H9 (cell line): ENCODE data around the gene ANKRD29. TPM values are rescaled to one million over a fixed set of nuclear protein-coding genes. Genes with fewer than 3 reads are reported as not detected.

Experiments
- DNase-seq: peaks from one replicate; pipeline ENCODE4 v3.0.0-alpha.2; 2017
- H2AFZ ChIP-seq: one replicate; pipeline ENCODE4 v1.6.1; 2013; ENCODE audit warnings: mild to moderate bottlenecking, low read length, control low read depth, moderate library complexity
- H2AK5ac ChIP-seq: 2 replicates; pipeline ENCODE4 v1.6.1; 2013; ENCODE audit warnings: low read length, control low read depth, mixed read lengths; ENCODE audit not compliant: insufficient read length
- H2BK120ac ChIP-seq: one replicate; pipeline ENCODE4 v1.6.1; 2013; ENCODE audit warnings: low read depth, mild to moderate bottlenecking, low read length, control low read depth, inconsistent platforms; ENCODE audit not compliant: poor library complexity, severe bottlenecking
- H2BK12ac ChIP-seq: 2 replicates; pipeline ENCODE4 v1.6.1; 2013; ENCODE audit warnings: low read length, control low read depth, mixed read lengths, low read depth; ENCODE audit not compliant: insufficient read length
- H2BK15ac ChIP-seq: 2 replicates; pipeline ENCODE4 v1.6.1; 2013; ENCODE audit warnings: low read depth, low read length, control low read depth
- H2BK20ac ChIP-seq: one replicate; pipeline ENCODE4 v1.6.1; 2013; ENCODE audit warnings: low read depth, mild to moderate bottlenecking, low read length, control low read depth, inconsistent platforms; ENCODE audit not compliant: poor library complexity, severe bottlenecking
- H2BK5ac ChIP-seq: 2 replicates; pipeline ENCODE4 v1.6.1; 2013; ENCODE audit warnings: low read length, control low read depth, mixed read lengths; ENCODE audit not compliant: insufficient read length
- H3K14ac ChIP-seq: 2 replicates; pipeline ENCODE4 v1.6.1; 2013; ENCODE audit warnings: low read length, control low read depth; ENCODE audit not compliant: insufficient read depth
- H3K18ac ChIP-seq: 2 replicates; pipeline ENCODE4 v1.6.1; 2013; ENCODE audit warnings: low read depth, mild to moderate bottlenecking, mixed read lengths, low read length, control low read depth; ENCODE audit not compliant: insufficient read length
- H3K23ac ChIP-seq: 2 replicates; pipeline ENCODE4 v1.6.1; 2013; ENCODE audit warnings: low read length, control low read depth, mixed read lengths, low read depth; ENCODE audit not compliant: insufficient read length
- H3K23me2 ChIP-seq: 2 replicates; pipeline ENCODE4 v1.6.1; 2013; ENCODE audit warnings: low read depth, mild to moderate bottlenecking, mixed read lengths, low read length, control low read depth; ENCODE audit not compliant: insufficient read length, poor library complexity, severe bottlenecking
- H3K27ac ChIP-seq: 2 replicates; pipeline ENCODE4 v1.5.1; 2013; ENCODE audit warnings: low read length, control low read depth, mixed read lengths, low read depth; ENCODE audit not compliant: insufficient read length
- H3K27me3 ChIP-seq: 2 replicates; pipeline ENCODE4 v1.6.1; 2013; ENCODE audit warnings: low read length, control low read depth, inconsistent platforms; ENCODE audit not compliant: insufficient read depth
- H3K4ac ChIP-seq: 2 replicates; pipeline ENCODE4 v1.6.1; 2013; ENCODE audit warnings: low read depth, mild to moderate bottlenecking, control low read depth, inconsistent platforms, low read length, moderate library complexity
- H3K4me1 ChIP-seq: 2 replicates; pipeline ENCODE4 v1.6.1; 2013; ENCODE audit warnings: low read length, control low read depth, inconsistent platforms; ENCODE audit not compliant: insufficient read depth
- H3K4me2 ChIP-seq: 2 replicates; pipeline ENCODE4 v1.6.1; 2013; ENCODE audit warnings: low read length, control low read depth, mixed read lengths; ENCODE audit not compliant: insufficient read length, insufficient read depth
- H3K56ac ChIP-seq: 2 replicates; pipeline ENCODE4 v1.6.1; 2013; ENCODE audit warnings: low read depth, mild to moderate bottlenecking, mixed read lengths, low read length, control low read depth; ENCODE audit not compliant: insufficient read length
- H3K79me1 ChIP-seq: 2 replicates; pipeline ENCODE4 v1.6.1; 2013; ENCODE audit warnings: low read depth, mild to moderate bottlenecking, moderate library complexity, low read length, control low read depth, inconsistent platforms; ENCODE audit not compliant: insufficient read depth, poor library complexity, severe bottlenecking
- H3K79me2 ChIP-seq: 2 replicates; pipeline ENCODE4 v1.6.1; 2013; ENCODE audit warnings: low read length, control low read depth, inconsistent platforms; ENCODE audit not compliant: insufficient read depth
- H3K9ac ChIP-seq: 2 replicates; pipeline ENCODE4 v1.6.1; 2013; ENCODE audit warnings: low read length, control low read depth, mixed read lengths; ENCODE audit not compliant: insufficient read length; ENCODE audit errors: extremely low read depth
- H3K9me3 ChIP-seq: one replicate; pipeline ENCODE4 v1.6.1; 2013; ENCODE audit warnings: low read depth, low read length, inconsistent platforms; ENCODE audit not compliant: control insufficient read depth
- H3T11ph ChIP-seq: one replicate; pipeline ENCODE4 v1.6.1; 2013; ENCODE audit warnings: mild to moderate bottlenecking, low read length, control low read depth, inconsistent platforms
- H4K20me1 ChIP-seq: one replicate; pipeline ENCODE4 v1.6.1; 2013; ENCODE audit not compliant: control insufficient read depth, insufficient read length, insufficient read depth
- H4K5ac ChIP-seq: 2 replicates; pipeline ENCODE4 v1.6.1; 2013; ENCODE audit warnings: low read depth, mild to moderate bottlenecking, mixed read lengths, low read length, control low read depth; ENCODE audit not compliant: insufficient read length
- H4K8ac ChIP-seq: replicated peaks from 2 replicates; pipeline ENCODE4 v1.6.1; 2013; ENCODE audit warnings: low read length, control low read depth, mixed read lengths, low read depth; ENCODE audit not compliant: insufficient read length
- H4K91ac ChIP-seq: 2 replicates; pipeline ENCODE4 v1.6.1; 2013; ENCODE audit warnings: low read depth, mild to moderate bottlenecking, moderate library complexity, mixed read lengths, low read length, control low read depth; ENCODE audit not compliant: insufficient read length
- H3K27ac Mint-ChIP-seq, 3 experiments: 2 replicates in 2 of 3; 3 replicates in 1 of 3; pipeline ENCODE4 v1.8.0; 2020 to 2021; ENCODE audit warnings: mixed read lengths in 3 of 3, mild to moderate bottlenecking in 1 of 3, moderate library complexity in 1 of 3
- H3K27me3 Mint-ChIP-seq: 2 replicates; pipeline ENCODE4 v1.8.0; 2021; ENCODE audit warnings: low read depth, mild to moderate bottlenecking, moderate library complexity, mixed read lengths
- H3K36me3 Mint-ChIP-seq, 3 experiments: 2 replicates in 2 of 3; 3 replicates in 1 of 3; pipeline ENCODE4 v1.8.0; 2020 to 2021; ENCODE audit warnings: low read depth in 3 of 3, mixed read lengths in 3 of 3; ENCODE audit not compliant: insufficient read depth in 1 of 3
- H3K4me1 Mint-ChIP-seq, 2 experiments: 2 replicates each; pipeline ENCODE4 v1.8.0; 2020; ENCODE audit warnings: mixed read lengths in 2 of 2
- H3K4me3 Mint-ChIP-seq, 2 experiments: 2 replicates in 1 of 2; 3 replicates in 1 of 2; pipeline ENCODE4 v1.8.0; 2020 to 2021; ENCODE audit warnings: mild to moderate bottlenecking in 2 of 2, mixed read lengths in 2 of 2, moderate library complexity in 1 of 2
- H3K9me3 Mint-ChIP-seq, 2 experiments: 2 replicates in 1 of 2; 3 replicates in 1 of 2; pipeline ENCODE4 v1.8.0; 2020; ENCODE audit warnings: mild to moderate bottlenecking in 2 of 2, mixed read lengths in 2 of 2, moderate library complexity in 1 of 2
- WGBS: extraction: QIAGEN DNeasy Blood & Tissue Kit; methylation state at CpG from one replicate; pipeline ENCODE4 v1.1.7; 2013; ENCODE audit warnings: missing lambda C conversion rate, low lambda C conversion rate, mixed read lengths; ENCODE audit not compliant: insufficient read length; ENCODE audit errors: extremely low coverage; 5-methylcytosine and 5-hydroxymethylcytosine counted together
- total RNA-seq: library from RNA; stranded (reverse); gene quantifications from 2 replicates; pipeline ENCODE4 v1.2.1, GENCODE V29; 2021
- TF ChIP-seq, protein P1 (sequence below): fragments of 200-600 bp; sonication (generic); conservative IDR thresholded peaks from 3 replicates; pipeline ENCODE4 v1.8.0; 2021; ENCODE audit warnings: antibody characterized with exemption, mild to moderate bottlenecking

ANKRD29 gene
- total RNA-seq, 1 experiment from 2014 or later, result 2.1 TPM

DNA sequence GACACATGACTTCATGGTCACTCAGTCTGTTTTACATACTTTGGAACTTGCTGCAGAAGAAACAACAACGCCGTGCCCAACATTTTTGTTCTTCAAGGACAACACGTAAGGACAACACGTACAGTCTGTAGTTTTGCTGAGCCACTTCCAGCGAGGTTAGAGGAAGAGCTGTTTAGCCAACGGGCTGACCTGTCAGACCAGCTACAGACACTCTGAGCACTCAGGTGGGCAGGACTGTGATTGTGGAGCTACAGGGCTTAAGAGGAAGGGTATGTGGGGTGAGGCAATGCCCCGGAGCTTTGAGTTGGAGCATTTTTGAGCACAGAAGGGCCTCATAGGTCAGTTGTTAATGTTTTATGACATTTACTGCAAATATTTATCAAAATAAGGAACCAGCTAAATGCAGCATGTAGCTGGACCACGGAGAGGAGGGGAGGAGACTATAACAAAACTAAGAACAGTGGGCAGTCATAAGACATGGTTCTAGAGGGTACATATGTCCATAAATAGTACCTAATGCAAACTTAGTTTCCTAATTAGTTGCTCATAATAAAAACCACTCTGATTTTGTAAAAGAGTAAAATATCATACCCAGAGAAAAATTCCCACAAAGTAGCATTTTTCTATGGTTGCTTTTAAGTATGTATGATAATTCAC is 50.1 kb downstream of the ANKRD29 start:
- no peak for DNase-seq
- Histone ChIP-seq H3K9ac (no peak overlapping the region), H2AFZ (no peak overlapping the region), H3K23ac (no peak overlapping the region), H3K79me2 (no peaks in the 10 kb centered on the region), H4K5ac (no peak overlapping the region), H3K4me1 (no peaks in the 10 kb centered on the region), H3K27me3 (no peaks in the 10 kb centered on the region), H4K8ac (no peak overlapping the region), H3K9me3 (no peaks in the 10 kb centered on the region), H3K79me1 (no peaks in the 10 kb centered on the region), H3K4me2 (no peak overlapping the region), H3K4ac (no peak overlapping the region), H2AK5ac (no peak overlapping the region), H3K14ac (no peak overlapping the region), H3T11ph (no peak overlapping the region), H2BK12ac (no peak overlapping the region), H3K23me2 (no peaks in the 10 kb centered on the region), H3K56ac (no peak overlapping the region), H2BK20ac (no peak overlapping the region), H2BK5ac (no peak overlapping the region), H2BK15ac (no peak overlapping the region), H2BK120ac (no peak overlapping the region), H4K91ac (no peak overlapping the region), H3K27ac (no peak overlapping the region), H4K20me1 (no peaks in the 10 kb centered on the region), H3K18ac (no peak overlapping the region)
- no peak overlapping the region for H3K27ac Mint-ChIP-seq
- no peak overlapping the region for H3K4me3 Mint-ChIP-seq
- no peaks in the 10 kb centered on the region for H3K9me3 Mint-ChIP-seq
- no CpG with 5 or more reads among the region's 8 CpGs for WGBS
- TF ChIP-seq, protein P1, sequence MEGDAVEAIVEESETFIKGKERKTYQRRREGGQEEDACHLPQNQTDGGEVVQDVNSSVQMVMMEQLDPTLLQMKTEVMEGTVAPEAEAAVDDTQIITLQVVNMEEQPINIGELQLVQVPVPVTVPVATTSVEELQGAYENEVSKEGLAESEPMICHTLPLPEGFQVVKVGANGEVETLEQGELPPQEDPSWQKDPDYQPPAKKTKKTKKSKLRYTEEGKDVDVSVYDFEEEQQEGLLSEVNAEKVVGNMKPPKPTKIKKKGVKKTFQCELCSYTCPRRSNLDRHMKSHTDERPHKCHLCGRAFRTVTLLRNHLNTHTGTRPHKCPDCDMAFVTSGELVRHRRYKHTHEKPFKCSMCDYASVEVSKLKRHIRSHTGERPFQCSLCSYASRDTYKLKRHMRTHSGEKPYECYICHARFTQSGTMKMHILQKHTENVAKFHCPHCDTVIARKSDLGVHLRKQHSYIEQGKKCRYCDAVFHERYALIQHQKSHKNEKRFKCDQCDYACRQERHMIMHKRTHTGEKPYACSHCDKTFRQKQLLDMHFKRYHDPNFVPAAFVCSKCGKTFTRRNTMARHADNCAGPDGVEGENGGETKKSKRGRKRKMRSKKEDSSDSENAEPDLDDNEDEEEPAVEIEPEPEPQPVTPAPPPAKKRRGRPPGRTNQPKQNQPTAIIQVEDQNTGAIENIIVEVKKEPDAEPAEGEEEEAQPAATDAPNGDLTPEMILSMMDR, result no peak
- peaks cover 4% of the 10 kb centered on the region for H3K27me3 Mint-ChIP-seq
- no peaks in the 10 kb centered on the region for H3K36me3 Mint-ChIP-seq
- peaks cover 0 to 2% of the 10 kb centered on the region in 2 experiments; a peak in 1 of 4 replicates for H3K4me1 Mint-ChIP-seq
